Colonic mucosa (tissue), 4 donors: Measurements from ENCODE around the gene IL4I1. TPM values are rescaled to one million over a fixed set of nuclear protein-coding genes. Genes with fewer than 3 reads are reported as not detected.

Experiments used
- DNase-seq: peaks from one replicate; pipeline ENCODE4 v3.0.0-alpha.2; 2020
- H3K27ac ChIP-seq: fragments of 200-600 bp; one replicate; pipeline ENCODE4 v1.8.0; 2021
- H3K27me3 ChIP-seq: fragments of 200-600 bp; one replicate; pipeline ENCODE4 v1.8.0; 2021
- H3K36me3 ChIP-seq: fragments of 200-600 bp; one replicate; pipeline ENCODE4 v1.8.0; 2021
- H3K4me1 ChIP-seq: fragments of 200-600 bp; one replicate; pipeline ENCODE4 v1.8.0; 2021; ENCODE audit warnings: mild to moderate bottlenecking
- H3K4me3 ChIP-seq: fragments of 200-600 bp; one replicate; pipeline ENCODE4 v1.8.0; 2021
- H3K9ac ChIP-seq, 2 donors: one replicate each; pipeline ENCODE4 v1.7.0; 2013; ENCODE audit warnings: control low read depth in 2 of 2, low read depth in 2 of 2, low read length in 2 of 2
- H3K9me3 ChIP-seq: fragments of 200-600 bp; one replicate; pipeline ENCODE4 v1.8.0; 2021
- CTCF ChIP-seq: fragments of 200-600 bp; IDR thresholded peaks from one replicate; pipeline ENCODE4 v1.8.0; 2022; ENCODE audit warnings: antibody characterized with exemption, mild to moderate bottlenecking
- intact Hi-C: fragments of 100-400 bp; cut with DNase I; formaldehyde crosslinking; loops from one replicate; pipeline ENCODE4 v1.14.1; 2022
- total RNA-seq, 2 donors: library from RNA; stranded (reverse); fragmentation: NEBNext Ultra II Directional in 1 of 2; extraction: Animal tissue kit (Norgen Biotek cat#: 25700) in 1 of 2; gene quantifications; one replicate each; pipeline ENCODE4 v1.2.1, GENCODE V29; 2021
- donor health status: healthy.
- donor health status: DM: no; HTN: no; CAD: no.
- donor health status: DM: no; HTN: no; CAD: no.

IL4I1 gene
- total RNA-seq, 2 donors from 2014 or later = 1.0 to 2.4 TPM

DNA sequence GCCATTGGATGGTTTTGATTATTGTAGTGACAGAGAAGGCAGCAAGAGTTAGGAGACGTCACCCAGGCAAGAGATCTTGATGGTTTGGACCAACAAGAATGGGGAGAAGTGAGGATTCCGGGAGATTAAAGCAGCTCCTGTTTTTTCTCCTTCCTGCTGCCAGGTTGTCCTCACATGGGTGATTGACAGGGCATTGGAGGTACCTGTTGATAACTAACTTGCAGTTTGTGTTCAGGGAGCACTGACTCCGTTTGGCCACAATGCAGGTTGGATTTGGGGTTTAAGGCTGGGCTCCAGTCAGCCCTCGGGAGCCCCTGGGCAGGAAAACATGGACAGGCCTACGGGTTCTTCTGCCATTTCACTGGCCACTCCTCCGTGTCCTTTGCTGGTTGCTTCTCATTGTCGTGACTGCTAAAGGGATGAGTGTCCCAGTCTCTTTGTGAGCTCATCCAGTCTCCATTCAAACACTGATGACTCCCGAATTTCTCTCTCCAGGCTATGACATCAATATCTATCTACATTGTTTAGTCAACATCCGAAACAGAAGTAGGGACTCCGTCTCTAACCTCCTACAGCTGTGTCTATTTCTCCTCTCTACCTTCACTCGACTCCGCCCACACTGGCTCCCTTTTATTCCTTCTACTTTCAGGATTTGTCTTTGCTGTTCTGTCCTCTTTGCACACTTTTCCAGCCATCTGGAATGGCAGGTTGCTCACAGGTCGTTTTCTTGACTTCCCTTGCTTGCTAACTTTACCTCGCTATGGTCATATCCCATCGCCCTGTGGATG, 47.1 kb downstream of the IL4I1 start:
- no peak for DNase-seq
- H3K36me3 ChIP-seq = no peaks in the 10 kb centered on the region
- peak overlapping the region in 1 of 2 donors; percentile 92 for H3K9ac ChIP-seq
- intact Hi-C loops = no loop called here
- no peaks in the 10 kb centered on the region for H3K27me3 ChIP-seq
- no peak for TF ChIP-seq CTCF
- H3K4me3 ChIP-seq = no peak overlapping the region
- H3K9me3 ChIP-seq = no peaks in the 10 kb centered on the region
- H3K27ac ChIP-seq = no peak overlapping the region
- H3K4me1 ChIP-seq = peaks cover 7% of the 10 kb centered on the region

DNA sequence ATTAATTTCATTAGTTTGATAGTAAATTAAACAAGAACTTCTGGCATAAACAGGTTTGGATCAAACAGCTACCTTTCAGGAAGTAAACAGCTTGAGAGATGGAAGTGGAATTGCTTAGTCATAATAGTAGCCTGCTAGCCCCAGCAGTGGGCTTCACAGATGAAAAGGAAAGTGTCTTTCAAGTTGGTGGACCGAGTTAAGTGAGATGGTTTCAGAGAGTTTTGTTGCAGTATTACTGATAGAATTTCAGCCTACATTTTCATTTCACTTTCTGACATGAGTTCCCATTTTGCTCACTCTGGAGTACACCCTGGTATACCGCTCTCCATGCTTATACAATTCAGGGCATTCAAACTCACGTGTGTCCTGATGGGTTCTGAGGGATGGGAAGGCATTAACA, 47.7 kb downstream of the IL4I1 start:
- H3K27ac ChIP-seq = no peak overlapping the region
- peaks cover 7% of the 10 kb centered on the region for H3K4me1 ChIP-seq
- H3K36me3 ChIP-seq = no peaks in the 10 kb centered on the region
- H3K4me3 ChIP-seq = no peak overlapping the region
- no peak for TF ChIP-seq CTCF
- no peak for DNase-seq
- H3K27me3 ChIP-seq = no peaks in the 10 kb centered on the region
- no peak overlapping the region for H3K9ac ChIP-seq
- H3K9me3 ChIP-seq = no peaks in the 10 kb centered on the region
- intact Hi-C loops = no loop called here

DNA sequence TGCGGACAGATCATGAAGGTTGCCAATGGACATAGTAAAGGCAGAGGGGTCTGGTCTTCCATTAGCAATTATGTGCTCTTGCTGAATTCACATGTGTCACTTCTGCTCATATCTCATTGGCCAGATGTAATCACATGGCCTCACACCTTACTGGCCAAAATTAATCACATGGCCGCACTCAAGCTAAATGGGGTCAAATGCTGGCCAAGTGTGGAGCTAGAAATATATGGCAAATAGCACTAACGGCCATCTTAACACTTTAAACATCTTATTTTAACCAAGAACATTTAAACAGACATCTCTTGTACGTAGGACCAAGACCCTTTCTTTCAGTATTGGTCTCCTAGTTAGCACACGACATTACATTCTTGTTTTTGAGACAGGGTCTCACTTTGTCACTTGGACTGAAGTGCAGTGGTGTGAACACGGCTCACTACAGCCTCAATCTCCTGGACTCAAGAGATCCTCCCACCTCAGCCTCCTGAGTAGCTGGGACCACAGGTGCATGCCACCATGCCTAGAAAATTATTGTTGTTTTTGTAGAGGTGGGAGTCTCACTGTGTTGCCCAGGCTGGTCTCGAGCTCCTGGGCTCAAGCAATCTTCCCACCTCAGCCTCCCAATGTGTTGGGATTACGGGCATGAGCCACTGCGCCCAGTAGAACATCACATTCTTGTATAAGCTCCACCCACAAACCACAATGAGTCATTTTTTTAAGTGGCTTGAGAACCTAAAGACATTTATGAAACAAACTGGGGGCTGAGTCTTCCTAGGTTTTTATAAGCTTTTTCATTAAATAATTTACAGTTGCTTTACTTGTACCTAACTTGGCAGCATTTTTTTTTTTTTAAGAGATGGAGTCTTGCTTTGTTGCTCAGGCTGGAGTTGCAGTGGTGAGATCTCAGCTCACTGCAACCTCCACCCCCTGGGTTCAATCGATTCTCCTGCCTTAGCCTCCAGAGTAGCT, 48.7 kb downstream of the IL4I1 start:
- no peak overlapping the region for H3K27ac ChIP-seq
- peaks cover 7% of the 10 kb centered on the region for H3K4me1 ChIP-seq
- no peak overlapping the region for H3K9ac ChIP-seq
- no peak overlapping the region for H3K4me3 ChIP-seq
- intact Hi-C loops = no loop called here
- TF ChIP-seq CTCF = no peak
- no peaks in the 10 kb centered on the region for H3K36me3 ChIP-seq
- DNase-seq = no peak
- H3K27me3 ChIP-seq = no peaks in the 10 kb centered on the region
- no peaks in the 10 kb centered on the region for H3K9me3 ChIP-seq

- Histone ChIP-seq H3K9ac (no peak overlapping the region), H3K4me3 (no peak overlapping the region), H3K27me3 (no peaks in the 10 kb centered on the region), H3K36me3 (no peaks in the 10 kb centered on the region), H3K27ac (no peak overlapping the region), H3K9me3 (no peaks in the 10 kb centered on the region), H3K4me1 (no peaks in the 10 kb centered on the region)
- TF ChIP-seq CTCF = no peak
- DNase-seq = no peak
- intact Hi-C loops = no loop called here
These were observed 50.3 kb downstream of the IL4I1 start for GRCh38 chr19:49846408-49846807.

- no peaks in the 10 kb centered on the region for H3K27me3 ChIP-seq
- no peak overlapping the region for H3K9ac ChIP-seq
- intact Hi-C loops = no loop called here
- TF ChIP-seq CTCF = no peak
- H3K4me1 ChIP-seq = no peaks in the 10 kb centered on the region
- DNase-seq = no peak
- no peak overlapping the region for H3K4me3 ChIP-seq
- no peaks in the 10 kb centered on the region for H3K36me3 ChIP-seq
- no peaks in the 10 kb centered on the region for H3K9me3 ChIP-seq
- no peak overlapping the region for H3K27ac ChIP-seq
These were observed 51.3 kb downstream of the IL4I1 start for GRCh38 chr19:49845414-49845813.
